OCI-LY1 (cell line): Measurements from ENCODE around the gene TOM1L2.

Experiments used
- H2AFZ ChIP-seq: fragments of 200-600 bp; sonication (generic), shearing (Covaris generic); 2 replicates; pipeline ENCODE4 v1.6.0; 2014; ENCODE audit warnings: antibody characterized with exemption, mild to moderate bottlenecking, low read length
- H3F3A ChIP-seq: fragments of 200-600 bp; sonication (generic), shearing (Covaris generic); 2 replicates; pipeline ENCODE4 v1.6.0; 2014; ENCODE audit warnings: mild to moderate bottlenecking, antibody characterized with exemption, low read length, moderate library complexity; ENCODE audit not compliant: insufficient read depth
- H3K27ac ChIP-seq: fragments of 200-600 bp; sonication (generic); 2 replicates; pipeline ENCODE4 v1.5.1; 2014; ENCODE audit warnings: low read length, mixed run types, mild to moderate bottlenecking, low read depth; ENCODE audit not compliant: poor library complexity, severe bottlenecking
- H3K27me3 ChIP-seq: fragments of 200-600 bp; sonication (generic); 2 replicates; pipeline ENCODE4 v1.6.0; 2014; ENCODE audit warnings: antibody characterized with exemption, mild to moderate bottlenecking, low read length, moderate library complexity; ENCODE audit not compliant: insufficient read depth
- H3K36me3 ChIP-seq: fragments of 200-600 bp; sonication (generic); 2 replicates; pipeline ENCODE4 v1.6.1; 2014; ENCODE audit warnings: mild to moderate bottlenecking, antibody characterized with exemption, low read length, moderate library complexity, mixed read lengths; ENCODE audit not compliant: insufficient read depth
- H3K4me1 ChIP-seq: fragments of 200-600 bp; sonication (generic); 2 replicates; pipeline ENCODE4 v1.5.1; 2014; ENCODE audit warnings: mild to moderate bottlenecking, low read length, moderate library complexity; ENCODE audit not compliant: insufficient read depth, severe bottlenecking
- H3K4me2 ChIP-seq: fragments of 200-600 bp; sonication (generic), shearing (Covaris generic); 2 replicates; pipeline ENCODE4 v1.6.1; 2014; ENCODE audit warnings: low read length
- H3K4me3 ChIP-seq: fragments of 200-600 bp; sonication (generic); 2 replicates; pipeline ENCODE4 v1.5.1; 2014; ENCODE audit warnings: low read length, low read depth, mild to moderate bottlenecking, mixed read lengths; ENCODE audit not compliant: poor library complexity, severe bottlenecking
- H3K79me2 ChIP-seq: fragments of 200-600 bp; shearing (Covaris generic); 2 replicates; pipeline ENCODE4 v1.6.1; 2016; ENCODE audit warnings: mixed run types, low read length, mixed read lengths; ENCODE audit not compliant: insufficient read depth
- H3K9ac ChIP-seq: fragments of 200-600 bp; sonication (generic), shearing (Covaris generic); 2 replicates; pipeline ENCODE4 v1.6.1; 2014; ENCODE audit warnings: mild to moderate bottlenecking, low read length, mixed read lengths
- H3K9me2 ChIP-seq: fragments of 200-600 bp; sonication (generic), shearing (Covaris generic); 2 replicates; pipeline ENCODE4 v1.6.1; 2014; ENCODE audit warnings: low read depth, mild to moderate bottlenecking, low read length, mixed read lengths
- H3K9me3 ChIP-seq: fragments of 200-600 bp; shearing (Covaris generic); 2 replicates; pipeline ENCODE4 v1.6.1; 2014; ENCODE audit warnings: low read length, mixed read lengths
- H4K20me1 ChIP-seq: fragments of 200-600 bp; sonication (generic), shearing (Covaris generic); 2 replicates; pipeline ENCODE4 v1.6.0; 2016; ENCODE audit warnings: mild to moderate bottlenecking, low read length; ENCODE audit not compliant: insufficient read depth
- CTCF ChIP-seq: fragments of 200-600 bp; sonication (generic), shearing (Covaris generic); IDR thresholded peaks from 2 replicates; pipeline ENCODE4 v1.5.1; 2017; ENCODE audit warnings: mild to moderate bottlenecking, antibody characterized with exemption, low read length, moderate library complexity, mixed read lengths
- EZH2 ChIP-seq: fragments of 200-600 bp; sonication (generic), shearing (Covaris generic); IDR thresholded peaks from 2 replicates; pipeline ENCODE4 v1.8.0; 2017; ENCODE audit warnings: borderline replicate concordance, mixed run types, mild to moderate bottlenecking, antibody characterized with exemption, low read length, moderate library complexity, mixed read lengths

Gene TOM1L2

GRCh38 chr17:18016426-18016825 lies 44.2 kb upstream of the TOM1L2 start:
- no peak for TF ChIP-seq CTCF
- no peak for TF ChIP-seq EZH2
- Histone ChIP-seq H3F3A (no peaks in the 10 kb centered on the region), H3K4me1 (no peaks in the 10 kb centered on the region), H3K4me3 (no peak overlapping the region), H2AFZ (no peak overlapping the region), H3K9me3 (no peaks in the 10 kb centered on the region), H3K9ac (no peak overlapping the region), H3K4me2 (no peak overlapping the region), H3K9me2 (no peaks in the 10 kb centered on the region), H4K20me1 (no peaks in the 10 kb centered on the region), H3K79me2 (no peaks in the 10 kb centered on the region), H3K36me3 (peaks cover 42% of the 10 kb centered on the region), H3K27me3 (no peaks in the 10 kb centered on the region), H3K27ac (no peak overlapping the region)

- no peak overlapping the region for H3K4me2 ChIP-seq
- H3K4me3 ChIP-seq, result no peak overlapping the region
- no peak overlapping the region for H3K9ac ChIP-seq
- no peak overlapping the region for H3K27ac ChIP-seq
- 0 out of 2 replicates have a peak, but pooled peaks cover under 1% of the 10 kb centered on the region for H3K9me3 ChIP-seq
- H3K27me3 ChIP-seq, result no peaks in the 10 kb centered on the region
- H3K4me1 ChIP-seq, result no peaks in the 10 kb centered on the region
- H4K20me1 ChIP-seq, result no peaks in the 10 kb centered on the region
- no peaks in the 10 kb centered on the region for H3K9me2 ChIP-seq
- H3K36me3 ChIP-seq, result peaks cover 41% of the 10 kb centered on the region
- H3F3A ChIP-seq, result no peaks in the 10 kb centered on the region
- no peak overlapping the region for H2AFZ ChIP-seq
- no peaks in the 10 kb centered on the region for H3K79me2 ChIP-seq
- TF ChIP-seq CTCF, result no peak
- TF ChIP-seq EZH2, result no peak
These were observed 43.4 kb upstream of the TOM1L2 start for GRCh38 chr17:18015593-18015992.

- TF ChIP-seq CTCF (no peak), EZH2 (no peak)
- Histone ChIP-seq H3K9ac (no peak overlapping the region), H3K4me3 (no peak overlapping the region), H3K27ac (no peak overlapping the region), H4K20me1 (no peaks in the 10 kb centered on the region), H3K4me2 (no peak overlapping the region), H3K36me3 (peaks cover 47% of the 10 kb centered on the region), H3K4me1 (no peaks in the 10 kb centered on the region), H2AFZ (no peak overlapping the region), H3K9me3 (0 out of 2 replicates have a peak, but pooled peaks cover 2% of the 10 kb centered on the region), H3K79me2 (no peaks in the 10 kb centered on the region), H3F3A (no peaks in the 10 kb centered on the region), H3K9me2 (no peaks in the 10 kb centered on the region), H3K27me3 (no peaks in the 10 kb centered on the region)
These were observed 41.8 kb upstream of the TOM1L2 start for GRCh38 chr17:18014006-18014405.
